Right lobe of liver (tissue), 4 donors: Measurements from ENCODE around the gene EPO.

Experiments
- POLR2A ChIP-seq: fragments of 450-650 bp; IDR thresholded peaks from one replicate; pipeline ENCODE4 v1.6.1; 2017; ENCODE audit warnings: antibody characterized with exemption, mild to moderate bottlenecking
- TF ChIP-seq, protein P1 (sequence below), 4 donors: fragments of 200-600 bp in 3 of 4; fragments of 450-650 bp in 1 of 4; IDR thresholded peaks; one replicate each; pipeline versions ENCODE4 v1.5.1 to v1.8.0; 2016 to 2022; ENCODE audit warnings: antibody characterized with exemption in 4 of 4, mild to moderate bottlenecking in 2 of 4
- donor health status: DM: no; HTN: no; CAD: no.
- donor health status: DM: no; HTN: no; CAD: no.
- donor health status: DM: no; HTN: yes; CAD: no.

DNA sequence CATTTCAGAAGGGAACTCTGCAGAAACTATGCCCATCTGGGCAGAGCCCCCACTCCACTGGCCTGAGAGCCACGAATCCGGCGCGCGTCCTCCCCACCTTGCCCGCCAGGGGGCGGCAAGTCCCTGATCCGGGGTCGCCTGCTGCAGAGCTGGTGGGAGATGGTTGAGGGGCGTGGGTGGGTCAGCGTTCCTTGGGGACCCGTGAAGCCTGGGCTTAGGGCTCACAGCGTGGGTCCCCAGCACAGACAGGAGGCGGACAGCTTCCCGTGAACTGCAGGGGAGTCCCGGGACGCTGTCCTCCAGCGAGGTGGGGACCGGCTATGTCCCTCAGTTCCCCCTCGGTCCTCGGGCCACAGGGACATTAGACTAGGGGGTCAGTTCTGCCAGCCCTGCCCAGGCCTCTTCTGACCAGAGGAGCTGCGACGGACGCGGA, 14.9 kb upstream of the EPO start:
- TF ChIP-seq, protein P1, sequence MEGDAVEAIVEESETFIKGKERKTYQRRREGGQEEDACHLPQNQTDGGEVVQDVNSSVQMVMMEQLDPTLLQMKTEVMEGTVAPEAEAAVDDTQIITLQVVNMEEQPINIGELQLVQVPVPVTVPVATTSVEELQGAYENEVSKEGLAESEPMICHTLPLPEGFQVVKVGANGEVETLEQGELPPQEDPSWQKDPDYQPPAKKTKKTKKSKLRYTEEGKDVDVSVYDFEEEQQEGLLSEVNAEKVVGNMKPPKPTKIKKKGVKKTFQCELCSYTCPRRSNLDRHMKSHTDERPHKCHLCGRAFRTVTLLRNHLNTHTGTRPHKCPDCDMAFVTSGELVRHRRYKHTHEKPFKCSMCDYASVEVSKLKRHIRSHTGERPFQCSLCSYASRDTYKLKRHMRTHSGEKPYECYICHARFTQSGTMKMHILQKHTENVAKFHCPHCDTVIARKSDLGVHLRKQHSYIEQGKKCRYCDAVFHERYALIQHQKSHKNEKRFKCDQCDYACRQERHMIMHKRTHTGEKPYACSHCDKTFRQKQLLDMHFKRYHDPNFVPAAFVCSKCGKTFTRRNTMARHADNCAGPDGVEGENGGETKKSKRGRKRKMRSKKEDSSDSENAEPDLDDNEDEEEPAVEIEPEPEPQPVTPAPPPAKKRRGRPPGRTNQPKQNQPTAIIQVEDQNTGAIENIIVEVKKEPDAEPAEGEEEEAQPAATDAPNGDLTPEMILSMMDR (IDR thresholded peaks at IDR 0.05) = peak; percentile 85 to 94 (median 90)
- TF ChIP-seq POLR2A = no peak
